Ovary (tissue), 3 donors: ENCODE measurements around the gene CMIP.

Experiments used
- CTCF ChIP-seq, 3 donors: fragments of 450-650 bp in 2 of 3; fragments of 200-600 bp in 1 of 3; IDR thresholded peaks; one replicate each; pipeline versions ENCODE4 v1.5.1 to v1.8.0; 2016 to 2022; ENCODE audit warnings: antibody characterized with exemption in 3 of 3, mild to moderate bottlenecking in 1 of 3
- EP300 ChIP-seq: sonication (generic); formaldehyde crosslinking; IDR thresholded peaks from one replicate; pipeline ENCODE4 v1.6.1; 2017; ENCODE audit warnings: antibody characterized with exemption
- POLR2A ChIP-seq: fragments of 450-650 bp; IDR thresholded peaks from one replicate; pipeline ENCODE4 v1.6.1; 2017; ENCODE audit warnings: antibody characterized with exemption, mild to moderate bottlenecking, moderate library complexity
- donor health status: DM: no; HTN: no; CAD: no.

GRCh38 chr16:81578076-81578475 is 133.5 kb downstream of the CMIP start:
- TF ChIP-seq POLR2A (no peak), CTCF (IDR thresholded peaks at IDR 0.05) (no peak), EP300 (no peak)
